ENCODE results near the gene ARSI.

DNA sequence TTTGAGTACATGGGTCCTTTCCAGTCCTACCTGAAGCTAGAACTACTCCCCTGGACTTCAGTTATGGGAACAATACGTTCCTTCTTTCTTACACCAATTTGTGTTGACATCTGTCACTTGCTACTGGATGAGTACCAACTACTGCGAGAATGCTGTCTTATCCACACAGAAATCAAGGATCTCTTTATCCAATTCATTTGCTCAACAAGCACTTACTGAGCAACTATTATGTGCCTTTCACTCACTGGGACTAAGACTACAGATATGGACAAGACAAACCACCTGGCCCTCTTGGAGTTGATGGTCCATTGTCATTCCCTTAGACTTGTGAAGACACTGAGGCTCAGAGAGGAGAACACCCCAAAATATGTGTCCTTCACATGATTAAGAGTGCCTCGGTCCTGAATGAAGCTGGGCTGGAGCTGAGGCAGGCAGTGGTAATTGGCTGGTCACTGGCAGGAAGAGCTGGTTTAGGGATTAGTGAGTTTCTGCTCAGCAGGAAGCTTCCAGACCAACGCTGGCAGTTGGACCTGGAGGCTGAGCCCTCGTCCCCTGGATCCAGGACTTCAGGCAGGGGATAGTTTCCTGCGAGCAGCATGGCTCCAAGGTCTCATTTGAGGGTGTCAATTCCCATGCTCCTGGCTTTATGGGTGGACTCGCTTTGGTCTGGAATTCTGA is 8.4 kb upstream of the ARSI start:
- TF ChIP-seq GATA2 (IDR thresholded peaks at IDR 0.05; ENCODE audit: low read depth, low read length), result no peak
- no peak for TF ChIP-seq GATA3 (IDR thresholded peaks at IDR 0.05; ENCODE audit: low read depth, low read length)

Data from SH-SY5Y (cell line).